H1 (cell line): Measurements from ENCODE around the gene ITPK1. TPM values are rescaled to one million over a fixed set of nuclear protein-coding genes. Genes with fewer than 3 reads are reported as not detected.

Experiments
- CTCF ChIA-PET: fragments of 300-600 bp; sonication (Branson Sonifier 250); formaldehyde crosslinking; loops from one replicate; lab custom pipeline; 2021; ENCODE audit not compliant: partially characterized antibody; lab: Charles Lee
- POLR2A ChIA-PET: fragments of 300-600 bp; sonication (Branson Sonifier 250); formaldehyde crosslinking; loops from one replicate; lab custom pipeline; 2021; ENCODE audit warnings: inconsistent platforms; ENCODE audit not compliant: partially characterized antibody; lab: Charles Lee
- DNase-seq, 2 experiments: peaks; one replicate each; pipeline versions ENCODE4 v3.0.0 to v3.0.0-alpha.2; 2010 to 2022; ENCODE audit warnings: low spot score in 2 of 2, low read depth in 1 of 2, mixed read lengths in 1 of 2
- FAIRE-seq: peaks from 2 replicates; lab custom pipeline; 2011; peaks lifted over from hg19 to GRCh38; lab: Jason Lieb, UNC
- H2AFZ ChIP-seq: 2 replicates; pipeline ENCODE4 v1.8.1; 2012; ENCODE audit warnings: low read length, inconsistent platforms
- H2AK5ac ChIP-seq: 2 replicates; pipeline ENCODE4 v1.6.1; 2013; ENCODE audit warnings: low read depth, low read length
- H2BK120ac ChIP-seq: replicated peaks from 2 replicates; pipeline ENCODE3; 2013; ENCODE audit warnings: low read depth, low read length, inconsistent platforms
- H2BK12ac ChIP-seq: 2 replicates; pipeline ENCODE4 v1.6.1; 2013; ENCODE audit warnings: low read depth, low read length
- H2BK15ac ChIP-seq: 2 replicates; pipeline ENCODE4 v1.6.1; 2013; ENCODE audit warnings: low read length
- H2BK20ac ChIP-seq: 2 replicates; pipeline ENCODE4 v1.6.1; 2013; ENCODE audit warnings: low read length
- H2BK5ac ChIP-seq: 2 replicates; pipeline ENCODE4 v1.6.1; 2013; ENCODE audit warnings: low read depth, low read length
- H3K14ac ChIP-seq: 2 replicates; pipeline ENCODE4 v1.6.1; 2013; ENCODE audit warnings: inconsistent platforms; ENCODE audit not compliant: insufficient read length
- H3K18ac ChIP-seq: 2 replicates; pipeline ENCODE4 v1.6.1; 2013; ENCODE audit warnings: low read length; ENCODE audit errors: extremely low read depth
- H3K23ac ChIP-seq: 2 replicates; pipeline ENCODE4 v1.6.1; 2013; ENCODE audit warnings: inconsistent platforms; ENCODE audit not compliant: insufficient read length
- H3K23me2 ChIP-seq: 2 replicates; pipeline ENCODE4 v1.6.1; 2013; ENCODE audit warnings: low read depth, low read length
- H3K27ac ChIP-seq: 2 replicates; pipeline ENCODE4 v1.6.1; 2011; ENCODE audit warnings: low read depth, low read length, inconsistent platforms
- H3K27me3 ChIP-seq, 4 experiments: replicated peaks in 1 of 4; 1 replicate in 1 of 4; 2 replicates in 3 of 4; pipeline versions ENCODE4 v1.6.1 to v1.8.1; 2011 to 2013; ENCODE audit warnings: low read length in 3 of 4, mild to moderate bottlenecking in 3 of 4, inconsistent platforms in 2 of 4, mixed read lengths in 2 of 4, moderate library complexity in 1 of 4; ENCODE audit not compliant: control insufficient read depth in 3 of 4, insufficient read depth in 3 of 4; ENCODE audit errors: extremely low read depth in 1 of 4
- H3K36me3 ChIP-seq, 4 experiments: 2 replicates each; pipeline versions ENCODE4 v1.6.1 to v1.8.1; 2011 to 2013; ENCODE audit warnings: mild to moderate bottlenecking in 4 of 4, low read length in 3 of 4, moderate library complexity in 2 of 4, control low read depth in 1 of 4, inconsistent platforms in 1 of 4; ENCODE audit not compliant: insufficient read depth in 4 of 4, control insufficient read depth in 2 of 4
- H3K4ac ChIP-seq: replicated peaks from 2 replicates; pipeline ENCODE3; 2013; ENCODE audit warnings: low read length, low read depth, mixed read lengths, inconsistent platforms; ENCODE audit not compliant: insufficient read length
- H3K4me1 ChIP-seq, 4 experiments: replicated peaks in 1 of 4; 1 replicate in 1 of 4; 2 replicates in 3 of 4; pipeline versions ENCODE4 v1.6.1 to v1.8.1; 2011 to 2013; ENCODE audit warnings: low read length in 3 of 4, inconsistent platforms in 2 of 4, mixed read lengths in 1 of 4; ENCODE audit not compliant: insufficient read depth in 4 of 4, control insufficient read depth in 3 of 4
- H3K4me2 ChIP-seq, 2 experiments: 2 replicates each; pipeline versions ENCODE4 v1.6.1 to v1.8.1; 2011 to 2013; ENCODE audit warnings: low read depth in 2 of 2, low read length in 2 of 2, control low read depth in 1 of 2, inconsistent platforms in 1 of 2, mild to moderate bottlenecking in 1 of 2; ENCODE audit not compliant: insufficient read depth in 1 of 2
- H3K4me3 ChIP-seq, 4 experiments: fragments of 200-600, 300-600 bp in 1 of 4; sonication (generic), shearing (Covaris generic), sonication (Bioruptor Twin) in 1 of 4; 2 replicates each; pipeline versions ENCODE4 v1.5.1 to v1.8.1; 2011 to 2016; ENCODE audit warnings: low read length in 4 of 4, low read depth in 3 of 4, control low read depth in 2 of 4, inconsistent platforms in 2 of 4, mild to moderate bottlenecking in 2 of 4, mixed read lengths in 1 of 4, moderate library complexity in 1 of 4; ENCODE audit not compliant: insufficient read depth in 2 of 4; ENCODE audit errors: extremely low read depth in 1 of 4
- H3K56ac ChIP-seq: replicated peaks from 2 replicates; pipeline ENCODE3; 2013; ENCODE audit warnings: low read depth, mild to moderate bottlenecking, mixed read lengths, low read length, inconsistent platforms; ENCODE audit not compliant: insufficient read length
- H3K79me1 ChIP-seq: 2 replicates; pipeline ENCODE4 v1.6.1; 2013; ENCODE audit warnings: low read depth, low read length, control low read depth
- H3K79me2 ChIP-seq, 2 experiments: 2 replicates each; pipeline versions ENCODE4 v1.6.1 to v1.8.1; 2012 to 2013; ENCODE audit warnings: low read length in 2 of 2, mild to moderate bottlenecking in 2 of 2, inconsistent platforms in 1 of 2; ENCODE audit not compliant: insufficient read depth in 2 of 2, control insufficient read depth in 1 of 2
- H3K9ac ChIP-seq, 4 experiments: replicated peaks in 1 of 4; 1 replicate in 1 of 4; 2 replicates in 3 of 4; pipeline versions ENCODE4 v1.6.1 to v1.8.1; 2011 to 2013; ENCODE audit warnings: low read depth in 3 of 4, low read length in 3 of 4, control low read depth in 2 of 4, mild to moderate bottlenecking in 2 of 4, moderate library complexity in 2 of 4, inconsistent platforms in 1 of 4; ENCODE audit errors: extremely low read depth in 1 of 4
- H3K9me3 ChIP-seq, 2 experiments: 2 replicates each; pipeline versions ENCODE4 v1.6.1 to v1.8.1; 2012 to 2013; ENCODE audit warnings: mild to moderate bottlenecking in 2 of 2, moderate library complexity in 2 of 2, control low read depth in 1 of 2, inconsistent platforms in 1 of 2, low read depth in 1 of 2, low read length in 1 of 2, mixed read lengths in 1 of 2; ENCODE audit not compliant: insufficient read depth in 2 of 2
- H4K20me1 ChIP-seq, 2 experiments: replicated peaks in 1 of 2; 2 replicates each; pipeline versions ENCODE3 to v1.8.1; 2011 to 2013; ENCODE audit warnings: inconsistent platforms in 2 of 2, low read length in 2 of 2, mild to moderate bottlenecking in 1 of 2; ENCODE audit not compliant: insufficient read depth in 2 of 2, control insufficient read depth in 1 of 2
- H4K5ac ChIP-seq: 2 replicates; pipeline ENCODE4 v1.6.1; 2013; ENCODE audit warnings: low read length, low read depth, mixed read lengths, inconsistent platforms; ENCODE audit not compliant: insufficient read length
- H4K8ac ChIP-seq: 2 replicates; pipeline ENCODE4 v1.8.0; 2013; ENCODE audit warnings: mild to moderate bottlenecking, moderate library complexity, low read length, inconsistent platforms; ENCODE audit not compliant: insufficient read depth; ENCODE audit errors: extremely low read depth
- H4K91ac ChIP-seq: replicated peaks from 2 replicates; pipeline ENCODE3; 2013; ENCODE audit warnings: low read length, mixed read lengths, inconsistent platforms; ENCODE audit not compliant: insufficient read length
- EGR1 ChIP-seq: IDR thresholded peaks from 2 replicates; pipeline ENCODE4 v1.6.1; 2011; ENCODE audit warnings: low read depth, low read length, borderline replicate concordance
- POLR2A ChIP-seq, 2 experiments: IDR thresholded peaks; 1 replicate in 1 of 2; 2 replicates in 1 of 2; pipeline ENCODE4 v1.6.1; 2011; ENCODE audit warnings: low read depth in 2 of 2, low read length in 2 of 2, mild to moderate bottlenecking in 2 of 2; ENCODE audit errors: control extremely low read depth in 1 of 2
- RFX5 ChIP-seq: IDR thresholded peaks from 2 replicates; pipeline ENCODE4 v1.6.1; 2011; ENCODE audit warnings: low read depth, low read length, improper control_type of control experiment, borderline replicate concordance
- SP1 ChIP-seq: IDR thresholded peaks from 2 replicates; pipeline ENCODE4 v1.6.1; 2011; ENCODE audit warnings: low read depth, low read length
- WGBS, 2 experiments: shearing (Covaris generic) in 1 of 2; methylation state at CpG; one replicate each; pipeline versions ENCODE4 v1.1.6 to v1.1.7; 2013 to 2015; ENCODE audit warnings: low lambda C conversion rate in 2 of 2, mixed read lengths in 2 of 2, inconsistent platforms in 1 of 2, low coverage in 1 of 2, missing lambda C conversion rate in 1 of 2; ENCODE audit not compliant: insufficient replicate concordance in 2 of 2, insufficient coverage in 1 of 2, insufficient read length in 1 of 2; ENCODE audit errors: extremely low coverage in 1 of 2, missing lambda C conversion rate in 1 of 2; 5-methylcytosine and 5-hydroxymethylcytosine counted together
- polyA plus RNA-seq, 7 experiments: library from polyadenylated mRNA; depleted of rRNA in 3 of 7; stranded (reverse) in 5 of 7; unstranded in 2 of 7; fragments of >200 nt in 5 of 7; fragments of 200-250 nt in 2 of 7; gene quantifications; 1 replicate in 5 of 7; 2 replicates in 1 of 7; 4 replicates in 1 of 7; pipeline versions ENCODE4 v1.2.1 to v1.2.3, GENCODE V29; 2011 to 2013; ENCODE audit warnings: missing spikeins in 2 of 7, mixed read lengths in 2 of 7
- total RNA-seq: library from RNA; stranded (reverse); fragmentation: NEBNext Ultra II Directional; extraction: Animal tissue kit (Norgen Biotek cat#: 25700); gene quantifications from 2 replicates; pipeline ENCODE4 v1.2.1, GENCODE V29; 2021

Gene ITPK1
- total and polyA plus RNA-seq, 2 of the 8 experiments (the other 6 are each of a cell fraction or from before 2014, with no cell fraction given) = 108 to 143 TPM

GRCh38 chr14:93033084-93033982 is 82.4 kb downstream of the ITPK1 start:
- Histone ChIP-seq H3K4me2 (0 out of 4 replicates have a peak overlapping the region, but pooled peaks of 1 of the 2 experiments have one; percentile 6), H3K18ac (peak overlapping the region; percentile 55), H3K56ac (no peak overlapping the region), H3K23ac (no peak overlapping the region), H4K5ac (no peak overlapping the region), H3K79me2 (peaks cover 0 to 73% of the 10 kb centered on the region in 2 experiments; a peak in 2 of 4 replicates), H3K79me1 (peaks cover 17% of the 10 kb centered on the region), H2BK120ac (no peak overlapping the region), H3K36me3 (no peaks in the 10 kb centered on the region), H4K8ac (no peak overlapping the region), H3K4me3 (no peak overlapping the region), H3K4me1 (peaks cover 10 to 42% (median 24%) of the 10 kb centered on the region in 4 experiments), H2AK5ac (no peak overlapping the region), H2BK15ac (no peak overlapping the region), H4K91ac (peak overlapping the region; percentile 16), H2AFZ (no peak overlapping the region), H2BK20ac (no peak overlapping the region), H3K14ac (no peak overlapping the region), H4K20me1 (peaks cover 13 to 28% of the 10 kb centered on the region in 2 experiments), H3K9me3 (no peaks in the 10 kb centered on the region), H2BK5ac (peak overlapping the region; percentile 88; the same call in 1 of the 2 replicates), H2BK12ac (peak overlapping the region; percentile 77; the same call in 1 of the 2 replicates), H3K23me2 (no peaks in the 10 kb centered on the region), H3K27me3 (no peaks in the 10 kb centered on the region), H3K9ac (no peak overlapping the region), H3K27ac (peak overlapping the region; percentile 10; the same call in 1 of the 2 replicates)
- POLR2A ChIA-PET = interaction anchor here (1.0 kb wide), 1 partner anchor 22 kb away, joined by 3 read pairs; no protein-coding TSS in a partner anchor
- CTCF ChIA-PET = interaction anchor here (0.6 to 5.7 kb wide), 22 partner anchors 8 to 118 kb away, joined by 3 to 71 read pairs (median 4); no protein-coding TSS in a partner anchor
- DNase-seq (no peak), FAIRE-seq (no peak)
- WGBS, 2 experiments = 65% methylated on average over 5 of the region's 6 CpGs; no CpG with 5 or more reads in 1 of the 2 experiments
- TF ChIP-seq RFX5 = no peak
- no peak for TF ChIP-seq EGR1
- TF ChIP-seq SP1 = no peak
- TF ChIP-seq POLR2A (IDR thresholded peaks at IDR 0.05; ENCODE audit: control extremely low read depth in 1 of 2, low read depth in 2 of 2, low read length in 2 of 2) = no peak
- TF ChIP-seq, all 59 proteins: peak for 0
- peak overlapping the region; percentile 39 for H3K4ac ChIP-seq
